Adrenal gland (tissue), 12 donors: ENCODE results near the gene BHLHE23. TPM values are rescaled to one million over a fixed set of nuclear protein-coding genes. Genes with fewer than 3 reads are reported as not detected.

ENCODE experiments used
- DNase-seq, 7 donors: peaks; one replicate each; pipeline ENCODE4 v3.0.0-alpha.2; 2019 to 2020
- H3K27ac ChIP-seq, 5 donors: fragments of 200-600 bp; sonication (generic) in 4 of 5; 1 replicate in 3 of 5; 2 replicates in 2 of 5; pipeline versions ENCODE4 v1.5.1 to v1.8.0; 2016 to 2020; ENCODE audit warnings: mild to moderate bottlenecking in 1 of 5
- H3K27me3 ChIP-seq: fragments of 200-600 bp; 2 replicates; pipeline ENCODE4 v1.8.0; 2021
- H3K36me3 ChIP-seq, 2 donors: fragments of 200-600 bp; replicated peaks in 1 of 2; 1 replicate in 1 of 2; 2 replicates in 1 of 2; pipeline versions ENCODE4 v1.5.1 to v1.8.0; 2018 to 2022
- H3K4me1 ChIP-seq, 2 donors: fragments of 200-600 bp; replicated peaks in 1 of 2; 1 replicate in 1 of 2; 2 replicates in 1 of 2; pipeline versions ENCODE4 v1.5.1 to v1.8.0; 2018 to 2021
- H3K4me3 ChIP-seq, 4 donors: fragments of 200-600 bp; sonication (generic) in 3 of 4; one replicate each; pipeline ENCODE4 v1.5.1; 2016 to 2018
- H3K9me3 ChIP-seq, 3 donors: fragments of 200-600 bp; sonication (generic) in 1 of 3; replicated peaks in 1 of 3; 1 replicate in 2 of 3; 2 replicates in 1 of 3; pipeline versions ENCODE4 v1.5.1 to v1.8.0; 2016 to 2021
- POLR2A ChIP-seq, 2 donors: fragments of 450-650 bp; IDR thresholded peaks; one replicate each; pipeline ENCODE4 v1.6.1; 2017; ENCODE audit warnings: antibody characterized with exemption in 2 of 2, mild to moderate bottlenecking in 2 of 2, moderate library complexity in 1 of 2
- WGBS, 4 donors: extraction: QIAGEN DNeasy Blood & Tissue Kit in 2 of 4; methylation state at CpG; one replicate each; pipeline versions ENCODE4 v1.1.5 to v1.1.7; 2013 to 2017; 5-methylcytosine and 5-hydroxymethylcytosine counted together
- intact Hi-C, 2 donors: fragments of 100-400 bp; cut with DNase I; formaldehyde crosslinking; loops; one replicate each; pipeline versions ENCODE4 v1.14.1 to v1.15.0; 2022 to 2023
- polyA plus RNA-seq, 3 donors: library from polyadenylated mRNA; stranded (reverse); fragments of 200-250 nt in 2 of 3; fragments of 350-450 nt in 1 of 3; fragmentation: Illumina TruSeq in 1 of 3; extraction: RNeasy Lipid Tissue Mini Kit (QIAGEN cat#74804) in 1 of 3; gene quantifications; one replicate each; pipeline ENCODE4 v1.2.3, GENCODE V29; 2013 to 2014
- total RNA-seq, 9 donors: library from RNA; depleted of rRNA in 4 of 9; stranded (reverse); fragments of >200 nt in 4 of 9; fragments of 120-200 nt in 1 of 9; fragmentation: NEBNext Ultra II Directional in 1 of 9; extraction: Animal tissue kit (Norgen Biotek cat#: 25700) in 1 of 9; gene quantifications; one replicate each; pipeline versions ENCODE4 v1.1.0 to v1.2.4, GENCODE V29; 2013 to 2023
- TF ChIP-seq, protein P1 (sequence below), 6 experiments: fragments of 450-650 bp in 4 of 6; fragments of 200-600 bp in 2 of 6; sonication (generic) in 1 of 6; IDR thresholded peaks; 1 replicate in 5 of 6; 2 replicates in 1 of 6; pipeline versions ENCODE4 v1.5.1 to v1.8.0; 2016 to 2021; ENCODE audit warnings: antibody characterized with exemption in 6 of 6, mild to moderate bottlenecking in 2 of 6, moderate library complexity in 1 of 6
- donor health status: healthy with polysubstance abuse.
- donor health status: Bipolar disorder and iron deficiency.
- donor health status: DM: yes; HTN: yes; CAD: no.
- donor health status: DM: no; HTN: no; CAD: no.
- donor health status: DM: no; HTN: no; CAD: no.
- donor health status: DM: yes; HTN: yes; CAD: no.

Gene BHLHE23
- total and polyA plus RNA-seq, 12 donors: not detected

DNA sequence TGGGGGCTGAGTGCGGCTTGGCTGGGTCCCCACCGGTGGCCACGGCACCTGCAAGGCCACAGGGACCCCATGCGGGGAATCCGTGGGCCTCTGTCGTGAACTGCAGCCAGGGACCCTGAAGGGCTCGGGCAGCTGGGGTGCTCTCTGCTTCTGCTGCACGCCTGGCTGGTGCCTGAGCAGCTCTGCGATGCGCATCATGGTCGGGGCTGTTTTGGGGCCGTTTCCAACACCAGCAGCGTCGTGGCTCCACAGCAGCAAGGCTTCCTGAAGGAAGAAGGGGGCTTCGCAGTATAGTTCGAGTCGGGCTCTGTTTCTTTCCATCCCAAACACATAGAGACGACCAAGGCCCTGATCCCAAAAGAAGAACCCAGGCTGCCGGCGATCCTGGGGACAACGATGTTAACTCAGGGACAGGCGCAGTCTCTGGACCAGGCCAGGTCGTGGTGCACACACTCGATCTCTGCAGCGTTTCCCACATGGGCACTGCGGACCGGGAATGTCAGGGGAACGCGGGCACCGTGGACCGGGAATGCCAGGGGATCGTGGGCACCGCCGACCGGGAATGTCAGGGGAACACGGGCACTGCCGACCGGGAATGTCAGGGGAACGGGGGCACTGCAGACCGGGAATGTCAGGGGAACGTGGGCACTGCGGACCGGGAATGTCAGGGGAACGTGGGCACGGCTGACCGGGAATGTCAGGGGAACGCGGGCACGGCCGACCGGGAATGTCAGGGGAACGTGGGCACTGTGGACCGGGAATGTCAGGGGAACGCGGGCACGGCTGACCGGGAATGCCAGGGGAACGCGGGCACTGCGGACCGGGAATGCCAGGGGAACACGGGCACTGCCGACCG, 36.8 kb upstream of the BHLHE23 start:
- WGBS, 4 donors: 80 to 88% (median 81%) methylated on average over 47 to 64 of the region's 64 CpGs
- TF ChIP-seq, protein P1, sequence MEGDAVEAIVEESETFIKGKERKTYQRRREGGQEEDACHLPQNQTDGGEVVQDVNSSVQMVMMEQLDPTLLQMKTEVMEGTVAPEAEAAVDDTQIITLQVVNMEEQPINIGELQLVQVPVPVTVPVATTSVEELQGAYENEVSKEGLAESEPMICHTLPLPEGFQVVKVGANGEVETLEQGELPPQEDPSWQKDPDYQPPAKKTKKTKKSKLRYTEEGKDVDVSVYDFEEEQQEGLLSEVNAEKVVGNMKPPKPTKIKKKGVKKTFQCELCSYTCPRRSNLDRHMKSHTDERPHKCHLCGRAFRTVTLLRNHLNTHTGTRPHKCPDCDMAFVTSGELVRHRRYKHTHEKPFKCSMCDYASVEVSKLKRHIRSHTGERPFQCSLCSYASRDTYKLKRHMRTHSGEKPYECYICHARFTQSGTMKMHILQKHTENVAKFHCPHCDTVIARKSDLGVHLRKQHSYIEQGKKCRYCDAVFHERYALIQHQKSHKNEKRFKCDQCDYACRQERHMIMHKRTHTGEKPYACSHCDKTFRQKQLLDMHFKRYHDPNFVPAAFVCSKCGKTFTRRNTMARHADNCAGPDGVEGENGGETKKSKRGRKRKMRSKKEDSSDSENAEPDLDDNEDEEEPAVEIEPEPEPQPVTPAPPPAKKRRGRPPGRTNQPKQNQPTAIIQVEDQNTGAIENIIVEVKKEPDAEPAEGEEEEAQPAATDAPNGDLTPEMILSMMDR (IDR thresholded peaks at IDR 0.05): no peak
- no peak for TF ChIP-seq POLR2A (IDR thresholded peaks at IDR 0.05)
- Histone ChIP-seq H3K4me3 (no peak overlapping the region), H3K9me3 (no peaks in the 10 kb centered on the region), H3K27ac (no peak overlapping the region), H3K4me1 (no peaks in the 10 kb centered on the region), H3K36me3 (no peaks in the 10 kb centered on the region), H3K27me3 (peaks cover 42% of the 10 kb centered on the region)
- intact Hi-C loops: no loop called here
- no peak for DNase-seq

DNA sequence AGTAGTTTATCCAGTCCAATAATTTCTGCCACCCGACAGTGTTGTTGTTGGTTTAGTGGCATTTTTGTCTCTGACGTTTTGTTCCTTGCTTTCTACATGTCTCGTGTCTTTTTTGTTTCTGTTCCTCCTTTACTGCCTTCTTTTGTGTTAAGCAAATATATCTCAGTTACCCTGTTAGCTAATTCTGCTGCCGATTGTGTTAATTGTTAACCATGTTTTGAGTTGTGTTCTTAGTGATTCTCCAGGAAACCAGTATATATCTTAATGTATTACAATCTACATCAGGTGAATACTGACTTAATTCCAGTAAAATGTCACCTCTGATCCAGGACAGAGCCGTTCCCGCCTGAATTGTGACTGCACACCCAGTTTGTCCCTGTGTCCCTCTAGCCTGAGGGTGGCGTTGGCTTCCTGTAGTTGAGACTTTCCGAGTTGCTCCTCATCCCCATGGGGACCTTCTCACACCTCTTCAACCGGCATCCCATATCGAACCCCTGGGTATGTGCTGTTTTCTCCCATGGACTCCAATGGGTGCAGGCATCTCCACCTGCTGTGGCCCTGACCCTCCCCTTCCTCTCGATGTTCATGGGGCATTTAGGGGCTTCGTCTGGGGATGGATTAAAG, 35.8 kb upstream of the BHLHE23 start:
- H3K4me3 ChIP-seq: no peak overlapping the region
- no peaks in the 10 kb centered on the region for H3K36me3 ChIP-seq
- no peaks in the 10 kb centered on the region for H3K9me3 ChIP-seq
- WGBS, 4 donors: 57 to 65% (median 60%) methylated on average over 10 to 12 of the region's 12 CpGs
- TF ChIP-seq POLR2A (IDR thresholded peaks at IDR 0.05): no peak
- TF ChIP-seq, protein P1 (IDR thresholded peaks at IDR 0.05): no peak
- intact Hi-C loops: no loop called here
- DNase-seq: no peak
- peaks cover 33% of the 10 kb centered on the region for H3K27me3 ChIP-seq
- H3K27ac ChIP-seq: no peak overlapping the region
- no peaks in the 10 kb centered on the region for H3K4me1 ChIP-seq

DNA sequence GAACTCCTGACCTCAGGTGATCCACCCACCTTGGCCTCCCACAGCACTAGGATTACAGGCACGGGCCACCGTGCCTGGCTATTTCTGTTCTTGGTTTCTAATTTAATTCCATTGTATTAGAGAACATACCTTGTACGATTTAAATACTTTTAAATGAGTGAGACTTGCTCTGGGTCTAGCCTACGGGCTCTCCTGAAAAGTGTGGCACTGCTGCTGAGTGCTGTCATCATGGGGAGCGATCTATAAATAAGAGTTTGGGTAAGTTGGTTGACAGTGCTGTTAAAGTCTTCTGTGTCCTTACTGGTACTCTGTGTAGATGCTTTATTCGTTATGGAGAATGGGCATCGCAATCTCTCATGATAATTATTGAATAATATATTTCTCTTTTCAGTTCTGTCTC, 35.0 kb upstream of the BHLHE23 start:
- WGBS, 4 donors: 68 to 77% (median 70%) methylated on average over 7 of the region's 7 CpGs
- Histone ChIP-seq H3K4me3 (no peak overlapping the region), H3K27me3 (peaks cover 31% of the 10 kb centered on the region), H3K9me3 (no peaks in the 10 kb centered on the region), H3K4me1 (no peaks in the 10 kb centered on the region), H3K27ac (no peak overlapping the region), H3K36me3 (no peaks in the 10 kb centered on the region)
- no peak for DNase-seq
- TF ChIP-seq POLR2A (IDR thresholded peaks at IDR 0.05): no peak
- intact Hi-C loops: no loop called here

DNA sequence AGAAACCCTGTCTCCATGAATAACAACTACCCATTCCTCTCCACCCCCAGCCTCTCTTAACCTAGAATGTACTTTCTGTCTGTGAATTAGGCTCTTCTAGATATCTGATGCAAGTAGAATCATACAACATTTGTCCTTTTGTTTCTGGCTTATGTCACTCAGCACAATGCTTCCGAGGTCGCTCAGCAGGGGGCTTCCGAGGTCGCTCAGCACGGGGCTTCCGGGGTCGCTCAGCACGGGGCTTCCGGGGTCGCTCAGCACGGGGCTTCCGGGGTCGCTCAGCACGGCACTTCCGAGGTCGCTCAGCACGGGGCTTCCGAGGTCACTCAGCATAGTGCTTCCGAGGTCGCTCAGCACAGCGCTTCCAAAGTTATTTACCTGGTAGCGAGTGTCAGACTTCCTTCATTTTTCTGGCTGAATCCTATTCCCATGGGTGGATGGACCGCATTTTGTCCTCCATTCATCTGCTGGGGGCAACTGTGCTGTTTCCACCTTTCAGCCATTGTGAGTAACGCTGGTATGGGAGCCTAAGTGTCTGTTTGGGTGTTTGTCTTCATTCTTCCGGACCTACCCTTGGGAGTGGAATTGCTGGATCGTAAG, 31.0 kb upstream of the BHLHE23 start:
- Histone ChIP-seq H3K27me3 (peaks cover 37% of the 10 kb centered on the region), H3K9me3 (no peaks in the 10 kb centered on the region), H3K36me3 (no peaks in the 10 kb centered on the region), H3K27ac (no peak overlapping the region), H3K4me3 (no peak overlapping the region), H3K4me1 (no peaks in the 10 kb centered on the region)
- WGBS, 4 donors: 52 to 66% (median 55%) methylated on average over 14 to 26 of the region's 26 CpGs
- no peak for TF ChIP-seq POLR2A (IDR thresholded peaks at IDR 0.05)
- TF ChIP-seq, protein P1 (IDR thresholded peaks at IDR 0.05): no peak
- no peak for DNase-seq
- intact Hi-C loops: no loop called here
